ENCODE results near the gene ZNF442.

DNA sequence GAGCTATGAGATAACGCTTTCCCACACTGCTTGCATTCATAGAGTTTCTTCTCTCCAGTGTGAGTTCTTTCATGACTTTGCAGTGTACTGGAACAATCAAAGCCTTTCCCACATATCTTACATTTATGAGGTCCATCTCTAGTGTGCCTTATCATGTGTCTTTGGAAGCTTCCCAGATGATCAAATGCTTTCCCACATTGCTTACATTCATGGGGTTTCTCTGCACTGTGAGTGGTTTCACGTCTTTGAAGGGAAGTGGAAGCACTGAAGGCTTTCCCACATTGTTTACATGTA is 14.9 kb upstream of the ZNF442 start:
- no peak for TF ChIP-seq POLR2A (IDR thresholded peaks at IDR 0.05)
- TF ChIP-seq EP300 (IDR thresholded peaks at IDR 0.05): no peak
